H1 (cell line): ENCODE data around the gene NETO1. TPM values are rescaled to one million over a fixed set of nuclear protein-coding genes. Genes with fewer than 3 reads are reported as not detected.

ENCODE experiments used
- CTCF ChIA-PET: fragments of 300-600 bp; sonication (Branson Sonifier 250); formaldehyde crosslinking; loops from one replicate; lab custom pipeline; 2021; ENCODE audit not compliant: partially characterized antibody; lab: Charles Lee
- POLR2A ChIA-PET: fragments of 300-600 bp; sonication (Branson Sonifier 250); formaldehyde crosslinking; loops from one replicate; lab custom pipeline; 2021; ENCODE audit warnings: inconsistent platforms; ENCODE audit not compliant: partially characterized antibody; lab: Charles Lee
- DNase-seq, 2 experiments: peaks; one replicate each; pipeline versions ENCODE4 v3.0.0 to v3.0.0-alpha.2; 2010 to 2022; ENCODE audit warnings: low spot score in 2 of 2, low read depth in 1 of 2, mixed read lengths in 1 of 2
- FAIRE-seq: peaks from 2 replicates; lab custom pipeline; 2011; peaks lifted over from hg19 to GRCh38; lab: Jason Lieb, UNC
- H2AFZ ChIP-seq: 2 replicates; pipeline ENCODE4 v1.8.1; 2012; ENCODE audit warnings: low read length, inconsistent platforms
- H2AK5ac ChIP-seq: 2 replicates; pipeline ENCODE4 v1.6.1; 2013; ENCODE audit warnings: low read depth, low read length
- H2BK120ac ChIP-seq: replicated peaks from 2 replicates; pipeline ENCODE3; 2013; ENCODE audit warnings: low read depth, low read length, inconsistent platforms
- H2BK12ac ChIP-seq: 2 replicates; pipeline ENCODE4 v1.6.1; 2013; ENCODE audit warnings: low read depth, low read length
- H2BK15ac ChIP-seq: 2 replicates; pipeline ENCODE4 v1.6.1; 2013; ENCODE audit warnings: low read length
- H2BK20ac ChIP-seq: 2 replicates; pipeline ENCODE4 v1.6.1; 2013; ENCODE audit warnings: low read length
- H2BK5ac ChIP-seq: 2 replicates; pipeline ENCODE4 v1.6.1; 2013; ENCODE audit warnings: low read depth, low read length
- H3K14ac ChIP-seq: 2 replicates; pipeline ENCODE4 v1.6.1; 2013; ENCODE audit warnings: inconsistent platforms; ENCODE audit not compliant: insufficient read length
- H3K18ac ChIP-seq: 2 replicates; pipeline ENCODE4 v1.6.1; 2013; ENCODE audit warnings: low read length; ENCODE audit errors: extremely low read depth
- H3K23ac ChIP-seq: 2 replicates; pipeline ENCODE4 v1.6.1; 2013; ENCODE audit warnings: inconsistent platforms; ENCODE audit not compliant: insufficient read length
- H3K23me2 ChIP-seq: 2 replicates; pipeline ENCODE4 v1.6.1; 2013; ENCODE audit warnings: low read depth, low read length
- H3K27ac ChIP-seq: 2 replicates; pipeline ENCODE4 v1.6.1; 2011; ENCODE audit warnings: low read depth, low read length, inconsistent platforms
- H3K27me3 ChIP-seq, 4 experiments: replicated peaks in 1 of 4; 1 replicate in 1 of 4; 2 replicates in 3 of 4; pipeline versions ENCODE4 v1.6.1 to v1.8.1; 2011 to 2013; ENCODE audit warnings: low read length in 3 of 4, mild to moderate bottlenecking in 3 of 4, inconsistent platforms in 2 of 4, mixed read lengths in 2 of 4, moderate library complexity in 1 of 4; ENCODE audit not compliant: control insufficient read depth in 3 of 4, insufficient read depth in 3 of 4; ENCODE audit errors: extremely low read depth in 1 of 4
- H3K36me3 ChIP-seq, 4 experiments: 2 replicates each; pipeline versions ENCODE4 v1.6.1 to v1.8.1; 2011 to 2013; ENCODE audit warnings: mild to moderate bottlenecking in 4 of 4, low read length in 3 of 4, moderate library complexity in 2 of 4, control low read depth in 1 of 4, inconsistent platforms in 1 of 4; ENCODE audit not compliant: insufficient read depth in 4 of 4, control insufficient read depth in 2 of 4
- H3K4ac ChIP-seq: replicated peaks from 2 replicates; pipeline ENCODE3; 2013; ENCODE audit warnings: low read length, low read depth, mixed read lengths, inconsistent platforms; ENCODE audit not compliant: insufficient read length
- H3K4me1 ChIP-seq, 4 experiments: replicated peaks in 1 of 4; 1 replicate in 1 of 4; 2 replicates in 3 of 4; pipeline versions ENCODE4 v1.6.1 to v1.8.1; 2011 to 2013; ENCODE audit warnings: low read length in 3 of 4, inconsistent platforms in 2 of 4, mixed read lengths in 1 of 4; ENCODE audit not compliant: insufficient read depth in 4 of 4, control insufficient read depth in 3 of 4
- H3K4me2 ChIP-seq, 2 experiments: 2 replicates each; pipeline versions ENCODE4 v1.6.1 to v1.8.1; 2011 to 2013; ENCODE audit warnings: low read depth in 2 of 2, low read length in 2 of 2, control low read depth in 1 of 2, inconsistent platforms in 1 of 2, mild to moderate bottlenecking in 1 of 2; ENCODE audit not compliant: insufficient read depth in 1 of 2
- H3K4me3 ChIP-seq, 4 experiments: fragments of 200-600, 300-600 bp in 1 of 4; sonication (generic), shearing (Covaris generic), sonication (Bioruptor Twin) in 1 of 4; 2 replicates each; pipeline versions ENCODE4 v1.5.1 to v1.8.1; 2011 to 2016; ENCODE audit warnings: low read length in 4 of 4, low read depth in 3 of 4, control low read depth in 2 of 4, inconsistent platforms in 2 of 4, mild to moderate bottlenecking in 2 of 4, mixed read lengths in 1 of 4, moderate library complexity in 1 of 4; ENCODE audit not compliant: insufficient read depth in 2 of 4; ENCODE audit errors: extremely low read depth in 1 of 4
- H3K56ac ChIP-seq: replicated peaks from 2 replicates; pipeline ENCODE3; 2013; ENCODE audit warnings: low read depth, mild to moderate bottlenecking, mixed read lengths, low read length, inconsistent platforms; ENCODE audit not compliant: insufficient read length
- H3K79me1 ChIP-seq: 2 replicates; pipeline ENCODE4 v1.6.1; 2013; ENCODE audit warnings: low read depth, low read length, control low read depth
- H3K79me2 ChIP-seq, 2 experiments: 2 replicates each; pipeline versions ENCODE4 v1.6.1 to v1.8.1; 2012 to 2013; ENCODE audit warnings: low read length in 2 of 2, mild to moderate bottlenecking in 2 of 2, inconsistent platforms in 1 of 2; ENCODE audit not compliant: insufficient read depth in 2 of 2, control insufficient read depth in 1 of 2
- H3K9ac ChIP-seq, 4 experiments: replicated peaks in 1 of 4; 1 replicate in 1 of 4; 2 replicates in 3 of 4; pipeline versions ENCODE4 v1.6.1 to v1.8.1; 2011 to 2013; ENCODE audit warnings: low read depth in 3 of 4, low read length in 3 of 4, control low read depth in 2 of 4, mild to moderate bottlenecking in 2 of 4, moderate library complexity in 2 of 4, inconsistent platforms in 1 of 4; ENCODE audit errors: extremely low read depth in 1 of 4
- H3K9me3 ChIP-seq, 2 experiments: 2 replicates each; pipeline versions ENCODE4 v1.6.1 to v1.8.1; 2012 to 2013; ENCODE audit warnings: mild to moderate bottlenecking in 2 of 2, moderate library complexity in 2 of 2, control low read depth in 1 of 2, inconsistent platforms in 1 of 2, low read depth in 1 of 2, low read length in 1 of 2, mixed read lengths in 1 of 2; ENCODE audit not compliant: insufficient read depth in 2 of 2
- H4K20me1 ChIP-seq, 2 experiments: replicated peaks in 1 of 2; 2 replicates each; pipeline versions ENCODE3 to v1.8.1; 2011 to 2013; ENCODE audit warnings: inconsistent platforms in 2 of 2, low read length in 2 of 2, mild to moderate bottlenecking in 1 of 2; ENCODE audit not compliant: insufficient read depth in 2 of 2, control insufficient read depth in 1 of 2
- H4K5ac ChIP-seq: 2 replicates; pipeline ENCODE4 v1.6.1; 2013; ENCODE audit warnings: low read length, low read depth, mixed read lengths, inconsistent platforms; ENCODE audit not compliant: insufficient read length
- H4K8ac ChIP-seq: 2 replicates; pipeline ENCODE4 v1.8.0; 2013; ENCODE audit warnings: mild to moderate bottlenecking, moderate library complexity, low read length, inconsistent platforms; ENCODE audit not compliant: insufficient read depth; ENCODE audit errors: extremely low read depth
- H4K91ac ChIP-seq: replicated peaks from 2 replicates; pipeline ENCODE3; 2013; ENCODE audit warnings: low read length, mixed read lengths, inconsistent platforms; ENCODE audit not compliant: insufficient read length
- CHD1 ChIP-seq: IDR thresholded peaks from 2 replicates; pipeline ENCODE4 v1.6.1; 2012; ENCODE audit warnings: low read depth, low read length, improper control_type of control experiment
- CTBP2 ChIP-seq: IDR thresholded peaks from 2 replicates; pipeline ENCODE4 v1.7.0; 2011; ENCODE audit warnings: borderline replicate concordance, mild to moderate bottlenecking, moderate library complexity, mixed read lengths, low read length; ENCODE audit not compliant: insufficient read depth, insufficient read length
- EZH2 ChIP-seq: fragments of 200-600 bp; sonication (generic); IDR thresholded peaks from 2 replicates; pipeline ENCODE4 v1.7.1; 2012; ENCODE audit warnings: low read depth, mild to moderate bottlenecking, moderate library complexity, low read length, inconsistent platforms; ENCODE audit not compliant: severe bottlenecking
- WGBS, 2 experiments: shearing (Covaris generic) in 1 of 2; methylation state at CpG; one replicate each; pipeline versions ENCODE4 v1.1.6 to v1.1.7; 2013 to 2015; ENCODE audit warnings: low lambda C conversion rate in 2 of 2, mixed read lengths in 2 of 2, inconsistent platforms in 1 of 2, low coverage in 1 of 2, missing lambda C conversion rate in 1 of 2; ENCODE audit not compliant: insufficient replicate concordance in 2 of 2, insufficient coverage in 1 of 2, insufficient read length in 1 of 2; ENCODE audit errors: extremely low coverage in 1 of 2, missing lambda C conversion rate in 1 of 2; 5-methylcytosine and 5-hydroxymethylcytosine counted together
- polyA plus RNA-seq, 7 experiments: library from polyadenylated mRNA; depleted of rRNA in 3 of 7; stranded (reverse) in 5 of 7; unstranded in 2 of 7; fragments of >200 nt in 5 of 7; fragments of 200-250 nt in 2 of 7; gene quantifications; 1 replicate in 5 of 7; 2 replicates in 1 of 7; 4 replicates in 1 of 7; pipeline versions ENCODE4 v1.2.1 to v1.2.3, GENCODE V29; 2011 to 2013; ENCODE audit warnings: missing spikeins in 2 of 7, mixed read lengths in 2 of 7
- total RNA-seq: library from RNA; stranded (reverse); fragmentation: NEBNext Ultra II Directional; extraction: Animal tissue kit (Norgen Biotek cat#: 25700); gene quantifications from 2 replicates; pipeline ENCODE4 v1.2.1, GENCODE V29; 2021
- TF ChIP-seq, protein P1 (sequence below): IDR thresholded peaks from 2 replicates; pipeline ENCODE4 v1.6.1; 2012; ENCODE audit warnings: inconsistent platforms
- TF ChIP-seq, protein P2 (sequence below): IDR thresholded peaks from 2 replicates; pipeline ENCODE4 v1.6.1; 2011; ENCODE audit warnings: low read depth, mild to moderate bottlenecking, low read length; ENCODE audit not compliant: insufficient read depth

Gene NETO1
- total and polyA plus RNA-seq, 2 of the 8 experiments (the other 6 are each of a cell fraction or from before 2014, with no cell fraction given), result 3.0 to 19.3 TPM

DNA sequence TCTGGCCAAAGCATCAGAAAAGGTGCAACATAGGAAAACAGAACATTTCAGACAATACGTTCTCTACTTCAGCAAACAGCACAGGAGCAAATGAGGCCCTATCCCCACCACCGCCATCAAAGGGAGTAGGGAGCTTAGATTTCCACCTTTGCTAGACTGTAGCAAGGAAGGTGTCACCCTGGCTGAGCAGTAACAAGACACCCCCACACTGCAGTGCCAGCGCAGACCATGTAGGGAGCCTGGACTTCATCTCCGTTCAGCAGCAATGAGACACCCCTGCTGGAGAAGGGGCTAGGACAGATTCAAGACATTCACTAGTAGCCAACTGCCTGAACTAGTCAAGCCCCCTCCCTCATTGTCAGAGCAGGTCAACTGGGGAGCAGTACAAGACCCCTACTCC lies 163.6 kb downstream of the NETO1 start:
- CTCF ChIA-PET, result interaction anchor here (1.2 kb wide), 1 partner anchor 41 kb away, joined by 3 read pairs; no protein-coding TSS in a partner anchor
- H3K79me1 ChIP-seq, result no peaks in the 10 kb centered on the region
- H4K20me1 ChIP-seq, result no peaks in the 10 kb centered on the region
- H3K36me3 ChIP-seq, result no peaks in the 10 kb centered on the region
- no peak overlapping the region for H3K18ac ChIP-seq
- H3K4me2 ChIP-seq, result no peak overlapping the region
- no peak overlapping the region; the same call in 1 of the 2 replicates for H2BK5ac ChIP-seq
- POLR2A ChIA-PET, result no interaction called here
- no peak overlapping the region for H2BK20ac ChIP-seq
- no peak for TF ChIP-seq CTBP2
- TF ChIP-seq, protein P1, sequence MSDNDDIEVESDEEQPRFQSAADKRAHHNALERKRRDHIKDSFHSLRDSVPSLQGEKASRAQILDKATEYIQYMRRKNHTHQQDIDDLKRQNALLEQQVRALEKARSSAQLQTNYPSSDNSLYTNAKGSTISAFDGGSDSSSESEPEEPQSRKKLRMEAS, result no peak
- TF ChIP-seq EZH2, result no peak
- TF ChIP-seq, protein P2, sequence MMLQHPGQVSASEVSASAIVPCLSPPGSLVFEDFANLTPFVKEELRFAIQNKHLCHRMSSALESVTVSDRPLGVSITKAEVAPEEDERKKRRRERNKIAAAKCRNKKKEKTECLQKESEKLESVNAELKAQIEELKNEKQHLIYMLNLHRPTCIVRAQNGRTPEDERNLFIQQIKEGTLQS, result no peak
- no peak for TF ChIP-seq CHD1
- H3K23ac ChIP-seq, result no peak overlapping the region
- H2BK15ac ChIP-seq, result no peak overlapping the region
- H3K4me3 ChIP-seq, result no peak overlapping the region
- peak overlapping the region; percentile 76; the same call in 1 of the 2 replicates for H2AFZ ChIP-seq
- no peak for DNase-seq
- WGBS, 2 experiments, result 93% methylated on average over 4 of the region's 4 CpGs; no CpG with 5 or more reads in 1 of the 2 experiments
- no peaks in the 10 kb centered on the region for H3K27me3 ChIP-seq
- no peaks in the 10 kb centered on the region for H3K4me1 ChIP-seq
- H3K79me2 ChIP-seq, result no peaks in the 10 kb centered on the region
- H3K23me2 ChIP-seq, result no peaks in the 10 kb centered on the region
- no peak overlapping the region for H3K56ac ChIP-seq
- no peak overlapping the region for H3K27ac ChIP-seq
- no peaks in the 10 kb centered on the region for H3K9me3 ChIP-seq
- H3K9ac ChIP-seq, result no peak overlapping the region
- no peak overlapping the region for H2AK5ac ChIP-seq
- no peak overlapping the region for H3K14ac ChIP-seq
- no peak for FAIRE-seq
- no peak overlapping the region for H3K4ac ChIP-seq
- H4K5ac ChIP-seq, result no peak overlapping the region
- H2BK12ac ChIP-seq, result no peak overlapping the region
- no peak overlapping the region for H2BK120ac ChIP-seq
- no peak overlapping the region for H4K8ac ChIP-seq
- H4K91ac ChIP-seq, result no peak overlapping the region
